NCI-H2107 treated with DMSO at 0.1 percent for 48 hours (cell line): Measurements from ENCODE around the gene THOP1.

Experiments
- DNase-seq: peaks from one replicate; lab custom pipeline; 2025; ENCODE audit not compliant: unreplicated experiment; lab: John Stamatoyannopoulos, UW

The THOP1 gene

GRCh38 chr19:2785244-2785997 lies at the start of gene THOP1:
Gene THOP1 (plus strand): TSS chr19:2785503. CDS start chr19:2785663, 160 bp downstream.
- DNase-seq: peak; percentile 92

- DNase-seq: no peak
Observed at GRCh38 chr19:2736550-2737190, 48.6 kb upstream of the THOP1 start.

- DNase-seq: peak; percentile 86
Observed at GRCh38 chr19:2739602-2740313, 45.5 kb upstream of the THOP1 start, which contains the start of gene SLC39A3. Gene SLC39A3 (minus strand): TSS chr19:2740017. CDS start chr19:2737257, 2,760 bp downstream.

- no peak for DNase-seq
Observed at GRCh38 chr19:2740314-2740656, 45.0 kb upstream of the THOP1 start.

GRCh38 chr19:2743099-2743498 lies 42.2 kb upstream of the THOP1 start:
- no peak for DNase-seq

- no peak for DNase-seq
Observed at GRCh38 chr19:2744113-2744512, 41.2 kb upstream of the THOP1 start.

GRCh38 chr19:2747349-2747748 lies 38.0 kb upstream of the THOP1 start:
- no peak for DNase-seq

- DNase-seq: no peak
Observed at GRCh38 chr19:2750808-2751437, 34.4 kb upstream of the THOP1 start.

GRCh38 chr19:2751438-2751830 lies 33.9 kb upstream of the THOP1 start:
- DNase-seq: no peak

- no peak for DNase-seq
Observed at GRCh38 chr19:2754659-2755447, 30.4 kb upstream of the THOP1 start.

GRCh38 chr19:2755448-2755705 lies 29.9 kb upstream of the THOP1 start:
- DNase-seq: no peak

- DNase-seq: no peak
Observed at GRCh38 chr19:2755811-2756210, 29.5 kb upstream of the THOP1 start.

- no peak for DNase-seq
Observed at GRCh38 chr19:2756477-2756876, 28.8 kb upstream of the THOP1 start.

- DNase-seq: no peak
Observed at GRCh38 chr19:2756921-2757881, 28.1 kb upstream of the THOP1 start.

- DNase-seq: no peak
Observed at GRCh38 chr19:2758601-2759313, 26.5 kb upstream of the THOP1 start.

GRCh38 chr19:2759362-2759761 lies 25.9 kb upstream of the THOP1 start:
- no peak for DNase-seq

- DNase-seq: no peak
Observed at GRCh38 chr19:2759965-2760364, 25.3 kb upstream of the THOP1 start.

GRCh38 chr19:2761309-2761677 lies 24.0 kb upstream of the THOP1 start:
- no peak for DNase-seq
